ENCODE data around the gene VAX1.
A peak's percentile ranks its signal among the peaks of the same experiment; 100 is the strongest.
"Not testable (repeated sequence)": the region's sequence is repeated elsewhere in the genome, so short reads cannot be mapped to it uniquely, and the experiment has no call there.

Gene VAX1, protein sequence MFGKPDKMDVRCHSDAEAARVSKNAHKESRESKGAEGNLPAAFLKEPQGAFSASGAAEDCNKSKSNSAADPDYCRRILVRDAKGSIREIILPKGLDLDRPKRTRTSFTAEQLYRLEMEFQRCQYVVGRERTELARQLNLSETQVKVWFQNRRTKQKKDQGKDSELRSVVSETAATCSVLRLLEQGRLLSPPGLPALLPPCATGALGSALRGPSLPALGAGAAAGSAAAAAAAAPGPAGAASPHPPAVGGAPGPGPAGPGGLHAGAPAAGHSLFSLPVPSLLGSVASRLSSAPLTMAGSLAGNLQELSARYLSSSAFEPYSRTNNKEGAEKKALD

DNA sequence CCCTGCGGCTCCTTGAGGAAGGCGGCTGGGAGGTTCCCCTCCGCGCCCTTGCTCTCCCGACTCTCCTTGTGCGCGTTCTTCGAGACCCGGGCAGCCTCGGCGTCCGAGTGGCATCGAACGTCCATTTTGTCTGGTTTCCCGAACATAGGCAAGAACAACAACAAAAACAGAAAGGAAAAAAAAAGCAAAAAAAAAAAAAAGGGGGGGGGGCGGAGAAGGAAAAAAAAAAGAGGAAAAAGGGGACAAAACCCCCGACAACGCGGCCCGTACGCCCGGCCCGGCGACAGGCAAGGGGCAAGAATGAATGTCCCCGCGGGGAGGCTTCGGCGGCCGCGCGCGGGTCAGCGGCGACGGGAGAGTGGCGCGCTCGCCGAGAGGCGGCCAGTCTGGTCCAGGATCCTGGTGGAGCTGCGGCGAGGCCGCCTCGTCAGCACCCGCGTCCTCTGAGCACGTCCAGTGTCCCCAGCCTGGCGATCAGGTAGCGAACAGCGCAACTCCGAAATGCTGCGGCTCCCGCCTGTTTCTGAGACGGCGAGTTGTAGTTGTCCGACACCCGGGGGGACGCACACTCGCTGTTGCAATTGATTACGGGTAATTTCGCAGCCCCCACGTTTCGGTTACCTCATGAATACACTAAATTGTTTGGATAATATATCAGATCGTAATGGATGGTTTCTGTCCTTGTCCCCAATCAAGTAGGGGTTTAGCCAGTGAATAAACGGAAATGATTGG is at the start of gene VAX1:
TSS of gene VAX1 (minus strand) at position 360 of the 732 bp plus-strand sequence. CDS start at position 146, 214 bp downstream.
- no peak for DNase-seq

DNA sequence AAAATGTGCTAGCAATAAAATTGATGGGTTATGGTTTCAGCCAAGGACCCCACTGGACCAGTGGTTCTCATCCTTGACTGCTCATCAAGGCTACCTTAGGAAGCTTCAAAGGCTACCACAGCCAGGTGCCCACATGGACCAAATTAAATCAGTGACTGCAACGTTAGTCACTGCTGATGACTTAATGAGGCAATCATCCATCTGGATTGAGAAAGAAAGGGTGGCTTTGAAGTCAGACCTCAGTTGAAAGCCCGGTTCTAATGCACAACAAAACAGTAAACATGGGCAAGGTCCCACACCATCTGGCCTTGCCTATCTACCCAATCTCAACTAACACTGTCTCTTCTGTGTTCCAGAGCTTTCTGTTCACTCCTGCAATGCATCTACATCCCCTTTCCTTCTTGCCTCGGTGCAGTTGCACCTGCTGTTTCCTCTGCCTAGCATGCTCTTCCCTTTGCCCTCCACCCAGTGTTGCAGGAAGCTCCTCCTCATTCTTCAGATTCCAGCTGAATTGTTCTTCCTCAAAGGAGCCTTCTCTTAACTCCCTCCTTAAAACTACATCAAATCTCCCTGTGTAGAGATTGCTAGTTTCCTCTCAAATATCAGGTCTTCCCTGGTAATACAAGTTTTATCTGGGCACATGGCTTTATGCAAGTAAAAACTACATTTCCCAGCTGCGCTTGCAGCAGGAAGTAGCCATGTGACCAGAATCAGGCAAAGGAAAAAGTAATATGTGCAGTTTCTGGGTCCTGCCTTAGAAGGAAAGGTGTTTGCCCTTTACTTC is 49.0 kb upstream of the VAX1 start:
- DNase-seq = no peak

DNA sequence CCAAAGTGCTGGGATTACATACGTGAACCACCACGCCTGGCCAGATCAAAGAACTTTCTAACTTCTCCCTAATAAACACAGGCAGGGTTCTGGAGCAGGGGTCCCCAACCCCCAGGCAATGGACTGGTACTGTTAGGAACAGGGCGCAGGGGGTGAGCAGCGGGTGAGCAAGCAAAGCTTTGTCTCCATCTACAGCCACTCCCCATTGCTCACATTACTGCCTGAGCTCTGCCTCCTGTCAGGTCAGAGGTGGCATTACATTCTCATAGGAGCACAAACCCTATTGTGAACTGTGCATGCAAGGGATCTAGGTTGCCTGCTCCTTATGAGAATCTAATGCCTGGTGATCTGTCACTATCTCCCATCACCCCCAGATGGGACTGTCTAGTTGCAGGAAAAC is 47.7 kb upstream of the VAX1 start:
- DNase-seq = not testable (repeated sequence)

DNA sequence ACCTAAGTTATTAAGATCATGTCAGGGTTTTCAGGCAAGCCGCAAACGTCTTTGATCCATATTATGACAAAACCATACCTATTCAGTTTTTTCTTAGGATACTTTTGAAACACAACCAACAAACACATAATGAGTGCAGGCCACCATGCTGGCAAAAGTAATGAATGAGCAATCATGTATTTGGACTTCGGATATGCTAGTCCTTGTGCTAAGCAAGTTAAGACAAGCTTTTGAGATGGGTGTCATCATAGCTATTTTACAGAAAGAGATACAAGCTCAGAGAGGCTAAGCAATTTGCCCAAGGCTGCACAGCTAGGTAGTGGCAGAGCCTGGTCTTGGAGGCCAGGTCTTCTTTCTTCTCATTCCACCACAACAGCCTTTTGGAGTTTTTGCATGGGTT is 46.8 kb upstream of the VAX1 start:
- DNase-seq = no peak

DNA sequence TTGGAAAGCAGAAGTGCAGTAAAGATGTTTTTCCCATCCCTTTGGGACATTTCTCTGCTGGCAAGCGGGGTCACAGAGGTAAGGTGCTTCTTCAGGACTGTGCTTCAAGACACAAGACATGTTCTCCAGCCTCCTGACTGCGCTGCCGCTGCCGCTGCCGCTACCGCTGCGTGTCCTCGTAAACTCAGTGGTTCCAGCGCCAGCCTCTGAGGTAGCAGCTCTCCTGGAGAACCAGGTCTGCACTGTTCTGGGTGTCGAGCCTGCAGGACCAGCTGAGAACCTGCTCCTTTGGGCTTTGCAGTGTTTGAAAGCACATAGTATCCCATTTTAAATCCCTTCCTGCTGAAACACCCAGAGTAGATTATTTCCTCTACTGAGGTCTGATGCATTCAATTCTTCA is 46.2 kb upstream of the VAX1 start:
- no peak for DNase-seq

DNA sequence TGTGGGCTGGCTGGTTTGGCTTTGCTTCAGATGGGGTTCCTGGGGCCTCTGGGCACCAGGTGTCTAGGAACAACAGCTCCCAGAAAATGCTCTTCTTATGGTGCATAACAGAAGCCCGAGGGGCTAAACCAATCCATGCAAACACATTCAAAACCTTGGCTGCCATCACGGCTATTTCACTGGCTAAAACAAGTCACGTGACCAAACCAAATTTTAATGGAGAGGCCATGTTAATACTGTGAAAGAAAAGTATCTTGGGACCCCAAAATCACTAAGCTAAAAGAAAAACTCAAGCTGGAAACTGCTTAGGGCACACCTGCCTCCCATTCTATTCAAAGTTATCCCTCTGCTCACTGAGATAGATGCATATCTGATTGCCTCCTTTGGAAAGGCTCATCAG is 40.1 kb upstream of the VAX1 start:
- no peak for DNase-seq

DNA sequence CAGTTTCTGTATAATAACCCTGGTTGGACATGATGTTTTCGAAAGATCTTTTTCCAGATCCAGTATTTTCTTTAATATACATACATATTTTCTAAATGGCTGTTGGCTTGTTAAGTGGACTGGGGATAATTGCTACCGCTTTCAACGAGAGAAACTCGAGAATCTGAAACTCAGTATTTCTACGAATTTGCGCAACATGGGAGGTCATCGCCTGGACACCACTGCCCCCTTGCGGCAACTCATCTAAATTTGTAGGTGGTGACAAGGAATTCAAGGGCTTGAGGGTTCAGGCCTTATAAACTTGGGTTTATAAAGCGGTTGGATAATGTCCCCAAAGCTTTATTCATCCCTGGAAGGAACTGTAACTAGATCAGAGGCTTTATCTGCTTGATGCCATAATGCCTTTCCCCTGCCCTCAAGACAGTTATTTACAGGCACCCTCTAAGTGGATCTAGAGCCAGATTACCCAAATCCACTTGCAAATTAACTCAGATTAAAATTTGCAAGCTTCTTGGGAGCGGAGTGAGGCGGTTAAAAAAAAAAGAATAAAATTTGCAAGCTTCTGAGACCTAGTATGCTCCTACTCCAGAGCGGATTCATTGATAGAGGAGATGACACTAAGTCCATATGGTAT is 37.9 kb upstream of the VAX1 start:
- DNase-seq = peak; percentile 65

DNA sequence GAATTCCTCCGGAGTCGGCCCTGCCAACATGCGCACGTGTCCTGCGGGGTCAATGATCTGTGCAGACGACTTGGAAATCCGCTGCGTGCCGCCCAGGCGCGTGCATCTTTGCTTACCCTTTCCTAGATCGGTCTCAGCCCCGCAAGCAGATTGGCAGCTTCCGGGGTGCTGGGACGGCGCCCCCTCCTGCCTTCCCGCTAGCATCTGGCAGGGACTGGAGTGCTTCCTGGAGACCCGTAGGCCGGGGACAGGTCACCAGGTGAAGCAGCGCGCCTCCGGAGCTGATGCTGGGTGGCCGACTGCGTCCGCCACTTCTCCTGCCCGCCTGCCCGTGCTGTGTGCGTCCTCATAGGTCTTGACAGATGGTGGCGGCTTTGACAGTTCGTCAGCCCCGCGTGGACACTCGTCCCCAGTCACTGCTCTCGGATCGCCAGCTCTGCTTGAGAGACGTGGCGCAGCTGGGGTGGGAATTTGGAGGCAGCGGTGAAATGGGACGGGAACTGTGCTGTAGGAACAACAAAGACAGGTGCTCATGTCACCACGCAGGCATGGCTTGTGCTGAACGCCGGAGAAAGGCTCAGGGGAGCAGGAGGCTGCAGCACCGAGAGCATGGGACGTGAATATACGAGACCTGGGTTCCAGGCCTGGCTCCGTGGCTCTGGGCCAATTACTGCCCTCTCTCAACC is 37.3 kb upstream of the VAX1 start:
- DNase-seq = no peak

DNA sequence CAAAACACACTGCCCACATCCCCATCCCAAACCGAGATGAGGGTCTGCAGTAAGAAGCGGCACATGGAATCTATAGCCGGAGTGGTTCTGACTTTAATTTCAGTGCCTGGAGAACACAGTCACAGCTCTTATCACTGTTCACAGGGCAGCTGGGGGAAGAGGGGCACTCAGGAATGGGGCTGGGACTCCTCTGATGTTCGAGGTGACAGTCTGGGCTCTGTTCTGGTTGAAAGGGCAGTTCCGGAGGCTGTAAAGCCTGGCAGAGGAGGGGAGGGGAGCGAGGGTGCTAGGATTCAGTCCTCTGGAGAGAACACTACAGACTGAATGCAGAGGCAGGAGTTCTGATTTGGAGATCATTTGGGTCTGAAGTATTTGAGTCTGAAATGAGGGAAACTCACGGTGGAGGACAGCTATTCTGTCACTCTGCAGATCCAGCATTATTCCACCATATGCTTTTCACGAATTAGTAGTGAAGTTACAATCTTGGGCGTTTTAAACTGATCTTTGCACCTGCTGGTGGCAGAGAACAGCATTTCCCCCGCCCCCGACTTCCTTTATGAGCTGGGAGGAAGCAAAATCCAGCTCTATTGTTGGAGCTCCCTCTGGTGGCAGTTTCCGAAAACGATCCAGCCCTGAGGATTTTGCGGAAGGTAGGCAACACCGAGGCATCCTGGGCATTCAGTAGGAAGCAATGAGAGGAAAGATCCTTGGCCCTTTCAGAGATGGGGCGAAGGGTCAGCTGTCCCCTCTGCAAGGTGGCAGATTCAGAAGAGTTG is 36.6 kb upstream of the VAX1 start:
- DNase-seq = peak; percentile 89

DNA sequence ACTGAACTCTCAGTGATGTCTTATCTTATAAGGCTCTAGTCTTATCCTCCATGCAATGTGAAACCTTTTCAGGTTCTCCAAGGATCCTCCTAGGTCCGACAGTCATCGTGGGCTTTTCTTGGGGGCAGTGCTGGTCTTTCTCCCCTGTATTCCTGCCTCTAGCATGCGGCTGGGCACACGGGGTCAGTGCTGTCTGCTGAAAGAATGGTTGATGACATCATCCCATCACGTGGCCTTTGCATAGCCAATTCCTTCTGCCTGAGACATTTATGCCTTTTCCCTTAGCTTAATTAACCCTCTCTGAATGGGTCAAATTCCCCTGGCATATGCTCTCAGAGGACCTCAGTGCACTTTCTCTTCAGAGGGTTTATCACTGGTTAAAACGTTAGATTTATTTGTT is 32.2 kb upstream of the VAX1 start:
- no peak for DNase-seq

DNA sequence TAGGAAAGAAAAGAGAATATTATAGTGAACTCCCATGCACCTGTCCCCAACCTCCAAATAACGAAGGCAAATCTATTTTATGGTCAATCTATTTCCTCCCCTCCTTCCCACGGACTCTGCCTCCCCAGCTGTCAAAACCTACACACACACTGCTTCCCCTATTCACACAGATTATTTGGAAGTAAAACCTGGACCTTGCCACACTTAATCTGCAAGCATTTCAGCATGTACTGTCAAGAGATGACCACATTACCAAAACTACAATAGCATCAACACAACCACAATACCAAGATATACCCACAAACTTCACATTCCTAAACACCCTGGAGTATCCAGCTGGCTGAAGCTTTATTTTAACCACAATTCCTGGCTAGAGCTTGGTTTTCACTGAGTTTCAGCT is 31.4 kb upstream of the VAX1 start:
- DNase-seq = no peak

DNA sequence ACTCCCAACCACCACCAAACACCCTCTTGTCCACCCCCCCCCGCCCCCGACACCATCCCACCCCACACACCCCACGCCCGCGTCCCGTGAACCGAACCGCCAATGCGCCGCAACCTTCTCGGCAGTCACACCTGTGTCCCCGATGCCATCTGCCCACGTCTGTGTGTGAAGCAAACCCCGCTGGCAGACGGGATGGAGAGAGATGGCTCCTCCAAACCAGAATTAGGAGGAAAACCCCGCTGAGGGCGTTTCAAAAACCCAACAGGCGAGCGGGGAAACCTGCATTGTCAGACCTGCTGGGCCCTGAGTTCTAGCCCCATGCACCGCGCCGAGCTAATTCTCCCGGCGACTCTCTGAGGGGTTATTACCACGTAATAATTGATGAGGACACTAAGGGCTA is 30.7 kb upstream of the VAX1 start:
- no peak for DNase-seq

DNA sequence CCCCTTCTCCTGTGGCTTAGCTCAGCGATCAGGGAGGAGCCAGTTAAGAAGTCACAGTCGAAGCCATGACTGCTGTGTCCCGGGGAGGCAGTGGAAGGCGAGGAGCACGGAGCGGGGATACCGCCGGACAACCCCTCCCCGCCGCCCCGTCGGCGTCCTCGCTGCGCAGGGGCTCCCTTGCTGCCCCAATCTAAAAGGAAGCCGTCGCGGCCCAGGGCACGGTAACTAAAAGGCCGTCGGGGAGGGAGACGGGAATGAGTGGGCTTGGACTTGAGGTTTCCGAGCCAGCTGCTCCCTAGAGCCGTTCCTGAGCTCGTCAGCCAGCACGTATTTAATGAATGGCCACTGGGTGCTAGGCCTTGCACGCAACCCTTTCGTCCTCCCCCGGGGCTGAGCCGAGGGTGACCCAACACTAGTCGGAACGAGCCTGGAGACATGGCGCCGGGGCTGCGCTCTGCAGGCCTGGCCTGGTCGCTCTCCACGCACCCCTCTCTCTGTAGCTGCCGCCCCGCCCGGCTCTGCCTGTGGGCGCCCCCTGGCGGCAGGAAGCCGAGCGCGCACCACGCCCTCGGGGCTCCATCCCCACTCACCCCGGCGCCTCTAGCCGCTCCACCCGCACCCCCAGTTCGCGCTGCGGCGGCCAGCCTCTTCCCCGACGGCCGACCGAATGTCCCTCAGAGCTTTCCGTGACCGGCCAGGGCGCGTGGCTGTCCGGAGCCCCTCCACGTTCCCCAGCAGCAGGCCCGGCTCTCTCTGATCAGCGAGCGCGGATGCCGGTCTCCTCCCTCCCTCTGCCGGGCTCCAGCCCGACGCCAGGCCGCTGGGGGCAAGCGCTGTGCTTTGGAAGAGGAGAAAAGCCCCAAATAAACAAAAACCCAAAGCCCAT is 30.0 kb upstream of the VAX1 start:
- DNase-seq = peak; percentile 68

DNA sequence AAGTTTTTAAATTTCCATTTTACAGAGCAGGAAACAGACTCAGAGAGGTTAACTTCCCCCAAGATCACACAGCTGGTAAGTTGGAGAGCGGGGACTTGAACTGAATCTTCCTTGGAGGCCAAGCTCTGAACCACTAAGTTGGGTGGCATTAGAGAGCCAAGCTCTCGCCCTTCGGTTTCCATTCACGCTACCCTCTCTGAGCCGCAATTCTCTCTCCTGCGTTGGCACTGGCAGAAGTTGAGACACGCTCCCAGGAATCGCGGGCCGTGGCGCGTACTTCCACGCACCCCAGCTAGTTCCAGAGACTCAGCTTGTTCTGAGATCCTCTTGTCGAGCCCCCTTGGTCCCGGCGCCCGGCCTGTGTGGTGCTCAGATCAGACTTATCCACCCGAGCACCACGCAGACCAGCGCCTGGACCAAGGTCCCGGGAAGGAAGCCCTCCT is 29.3 kb upstream of the VAX1 start:
- DNase-seq = no peak

DNA sequence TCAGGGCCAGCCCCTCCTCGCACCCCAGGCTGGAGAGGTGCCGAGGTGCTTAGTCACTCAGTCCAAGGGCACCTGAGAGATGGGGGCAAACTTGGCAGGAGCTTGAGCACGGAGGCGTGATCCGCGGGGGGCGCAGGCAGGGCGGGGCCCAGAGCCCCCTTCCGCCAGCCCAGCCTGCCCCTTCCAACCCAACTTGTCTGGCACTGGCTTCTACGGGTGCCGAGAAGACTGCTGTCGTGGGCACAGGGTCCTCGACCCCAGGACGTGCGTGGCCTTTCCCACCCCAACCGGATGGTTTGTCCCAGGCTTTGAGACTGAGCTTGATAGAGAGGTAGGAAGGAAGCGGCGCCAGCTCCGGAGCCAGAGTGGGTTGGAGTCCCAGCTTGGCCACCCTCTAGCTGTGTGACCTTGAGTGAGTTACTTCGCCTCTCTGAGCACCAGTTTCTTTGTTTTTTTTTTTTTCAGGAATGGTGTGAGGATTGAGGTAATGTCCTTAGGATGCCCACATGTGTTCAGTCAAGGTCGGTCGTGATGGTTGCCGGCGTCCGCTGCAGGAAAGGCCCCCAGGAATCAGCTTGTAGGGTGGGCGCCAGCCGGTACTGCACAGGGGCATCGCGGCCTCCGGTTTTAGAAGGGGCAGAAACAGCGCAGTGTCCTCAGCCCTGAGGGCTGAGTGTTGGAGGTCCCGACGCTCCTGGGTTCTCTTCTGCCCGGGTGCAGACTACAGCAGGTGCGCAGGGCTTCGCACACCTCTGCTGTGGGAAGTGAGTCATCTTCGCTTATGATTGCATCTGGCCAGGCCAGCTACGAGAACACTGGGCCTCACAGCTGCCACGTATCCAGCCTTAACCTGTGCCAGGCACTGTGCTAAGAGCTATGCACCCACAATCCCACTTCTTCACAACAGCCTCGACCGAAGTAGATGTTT is 28.6 kb upstream of the VAX1 start:
- DNase-seq = no peak

DNA sequence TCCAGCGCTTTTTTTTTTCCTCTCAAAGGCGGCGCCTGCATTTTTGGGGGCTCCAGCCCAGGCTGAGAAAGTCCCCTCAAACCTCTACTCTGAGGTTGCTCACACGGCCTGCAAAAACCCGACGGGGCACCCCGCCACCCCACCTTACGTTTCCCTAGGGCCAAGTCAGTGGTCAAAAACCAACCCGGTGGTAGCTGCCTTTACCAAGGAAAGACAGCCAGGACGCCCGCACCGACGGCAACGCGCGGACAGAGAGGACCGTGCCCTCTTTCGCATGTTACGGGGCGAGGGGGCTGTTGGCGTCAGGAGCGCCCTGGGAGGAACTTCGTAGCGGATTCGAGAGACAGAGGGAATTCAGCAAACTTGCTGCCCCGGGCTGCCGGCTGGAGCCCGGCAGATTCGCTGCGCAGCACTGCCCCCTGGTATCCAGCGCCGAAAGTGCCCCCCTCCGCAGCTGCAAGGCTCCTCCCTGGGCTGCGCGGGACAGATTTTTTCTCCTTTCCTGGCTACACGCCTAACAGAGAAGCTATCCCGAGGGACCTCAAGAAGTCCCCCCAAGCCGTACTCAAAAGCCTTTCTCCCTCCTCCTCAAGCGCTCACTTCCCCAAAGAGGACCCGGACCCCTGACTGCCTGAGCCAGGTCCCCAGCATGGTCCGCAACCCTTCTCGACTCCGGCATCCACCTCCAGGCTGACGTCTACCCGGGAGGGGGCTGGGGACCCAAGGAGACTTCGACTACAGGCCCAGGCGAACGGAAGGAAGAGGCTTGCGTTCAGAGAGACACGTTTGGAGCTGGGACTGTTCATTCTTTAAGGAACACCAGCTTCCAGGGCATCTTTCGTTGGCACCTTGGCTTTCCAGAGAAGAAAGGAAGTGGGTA is 27.7 kb upstream of the VAX1 start:
- DNase-seq = peak; percentile 76

DNA sequence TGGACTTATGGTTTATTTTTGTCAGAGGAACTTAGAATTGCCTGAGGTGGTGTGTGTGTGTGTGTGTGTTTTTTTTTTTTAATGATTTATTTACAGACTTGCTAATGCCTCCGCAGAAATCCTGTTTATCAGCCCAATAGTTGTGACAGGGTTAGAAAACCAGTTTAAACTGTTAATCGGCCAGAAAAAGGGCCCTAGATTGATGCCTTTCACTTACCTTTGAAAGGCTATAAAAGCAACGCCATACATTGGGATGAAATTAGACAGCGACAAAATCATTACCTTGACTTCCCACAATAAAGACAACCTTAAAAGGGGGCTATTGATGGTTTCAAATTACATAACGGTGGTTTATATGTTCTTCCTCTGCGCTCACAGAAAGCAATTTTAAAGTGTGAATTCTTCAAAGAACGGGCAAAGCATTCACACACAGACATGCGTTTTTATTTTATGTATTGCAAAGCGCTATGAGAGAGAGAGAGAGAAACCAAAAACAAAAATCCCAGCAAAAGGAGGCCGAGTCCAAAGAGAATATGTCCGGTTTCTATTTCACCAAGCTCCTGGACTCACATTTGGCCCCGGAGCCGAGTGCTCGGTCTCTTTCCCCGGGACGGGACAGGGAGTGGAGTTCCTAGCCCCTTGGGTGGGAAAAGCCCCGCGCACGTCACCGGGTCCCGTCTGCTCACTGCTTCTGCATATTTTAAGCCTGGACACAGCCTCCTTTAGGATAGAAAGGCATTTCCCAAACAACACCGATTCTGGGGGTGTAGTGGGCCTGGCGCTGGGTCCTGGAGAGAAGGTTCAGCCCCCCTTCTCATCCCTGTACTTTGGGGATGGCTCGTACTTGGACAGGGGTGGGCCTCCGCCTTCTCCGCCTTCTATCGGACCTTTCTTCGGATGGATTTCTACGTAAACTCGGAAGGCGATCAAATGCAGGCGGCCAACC is 26.8 kb upstream of the VAX1 start:
- no peak for DNase-seq

All from NCI-H1436 (cell line).